ENCODE data around the gene CREG1.

The CREG1 gene

DNA sequence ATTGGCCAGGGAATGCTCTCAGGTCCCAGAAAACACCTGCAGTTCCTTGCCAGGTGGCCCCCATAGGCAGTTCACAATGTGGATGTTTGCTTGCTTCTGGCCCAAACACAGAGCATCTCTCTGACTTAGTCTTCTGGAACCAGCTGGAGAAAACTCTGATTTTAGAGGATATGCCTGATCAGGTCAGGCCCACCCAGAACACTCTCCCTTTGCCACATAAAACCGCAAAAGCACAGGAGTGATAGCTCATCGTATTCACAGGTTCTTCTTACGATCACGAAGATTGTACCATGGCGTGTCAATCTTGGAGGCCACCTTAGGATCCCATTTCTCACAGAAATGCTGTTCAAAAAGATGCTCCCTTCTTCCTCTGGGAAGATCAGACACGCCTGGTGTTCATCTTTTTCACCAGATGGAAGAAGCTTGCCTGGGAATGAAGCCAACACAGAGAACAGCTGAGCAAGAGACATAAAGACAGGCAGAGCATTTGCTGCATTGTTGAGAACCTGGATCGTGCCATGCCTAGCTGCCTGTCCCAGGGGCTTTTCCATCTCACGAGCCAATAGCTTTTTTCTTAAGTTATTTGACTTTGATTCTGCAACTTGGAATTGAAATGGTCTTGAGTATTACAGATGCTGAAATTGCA is 23.6 kb downstream of the CREG1 start:
- no peak for FAIRE-seq

GRCh38 chr1:167528057-167528728 is 25.4 kb downstream of the CREG1 start:
- no peak for FAIRE-seq

- no peak for FAIRE-seq
Measured at GRCh38 chr1:167526667-167527383, 26.7 kb downstream of the CREG1 start.

- no peak for FAIRE-seq
Measured at GRCh38 chr1:167524651-167525050, 28.9 kb downstream of the CREG1 start.

DNA sequence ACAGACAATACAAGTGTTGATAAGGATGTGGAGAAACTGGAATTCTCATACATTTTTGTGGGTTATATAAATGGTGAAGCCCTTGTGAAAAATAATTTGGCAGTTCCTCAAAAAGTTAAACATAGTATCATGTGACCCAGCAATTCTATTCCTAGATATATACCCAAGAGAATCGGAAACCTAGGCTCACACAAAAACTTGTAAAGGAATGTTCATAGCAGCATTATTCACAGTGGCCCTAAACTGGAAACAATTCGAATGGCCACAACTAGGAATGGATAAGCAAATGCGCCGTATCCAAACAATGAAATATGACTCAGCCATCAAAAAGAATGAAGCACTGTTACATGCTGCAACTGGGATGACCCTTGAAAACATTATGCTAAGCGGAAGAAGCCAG is 31.3 kb downstream of the CREG1 start:
- no peak for FAIRE-seq

GRCh38 chr1:167520711-167521206 is 32.8 kb downstream of the CREG1 start:
- FAIRE-seq = peak; percentile 77

GRCh38 chr1:167518331-167518700 is 35.2 kb downstream of the CREG1 start, which contains the start of gene CD247:
TSS of gene CD247 (minus strand) at chr1:167518529. CDS start at chr1:167518465, 64 bp downstream.
- FAIRE-seq = no peak

GRCh38 chr1:167517535-167518330 is 35.8 kb downstream of the CREG1 start:
- FAIRE-seq = no peak

- FAIRE-seq = no peak
Measured at GRCh38 chr1:167516404-167517388, 36.9 kb downstream of the CREG1 start.

DNA sequence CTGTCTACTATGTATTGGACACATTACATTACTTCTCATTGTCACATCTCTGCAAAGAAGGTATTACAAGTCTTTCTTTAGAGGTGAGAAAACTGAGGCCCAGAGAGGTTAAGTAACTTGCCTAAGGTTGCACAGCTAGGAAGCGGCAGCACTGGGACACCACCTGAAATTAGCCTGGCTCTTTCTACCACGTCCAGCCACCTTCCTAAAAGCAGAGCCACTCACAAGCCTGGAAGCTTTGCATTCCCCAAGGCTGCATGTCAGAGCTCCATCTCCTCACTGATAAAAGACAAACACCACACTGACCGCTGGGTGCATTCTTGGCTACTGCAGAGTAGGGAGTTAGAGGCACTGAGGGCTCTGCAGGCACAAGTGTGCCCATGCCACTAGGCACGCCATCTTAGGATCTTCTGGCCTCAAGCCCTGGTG is 37.7 kb downstream of the CREG1 start:
- FAIRE-seq = no peak

- no peak for FAIRE-seq
Measured at GRCh38 chr1:167515461-167515860, 38.1 kb downstream of the CREG1 start.

DNA sequence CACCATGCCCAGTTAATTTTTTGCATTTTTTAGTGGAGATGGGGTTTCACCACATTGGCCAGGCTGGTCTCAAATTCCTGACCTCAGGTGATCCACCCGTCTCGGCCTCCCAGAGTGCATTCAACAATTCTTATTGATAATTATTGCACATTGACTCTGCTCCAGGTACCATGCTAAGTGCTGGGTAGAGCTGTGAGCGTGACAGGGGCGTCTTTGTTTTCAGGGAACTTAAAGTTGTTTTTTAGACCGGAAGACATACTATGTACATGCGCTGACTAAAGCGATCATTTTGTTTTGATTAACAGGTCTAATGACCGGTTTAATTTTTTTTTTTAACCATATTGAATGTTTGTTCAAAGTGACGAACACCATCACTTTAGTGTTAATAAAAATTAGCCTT is 39.3 kb downstream of the CREG1 start:
- no peak for FAIRE-seq

GRCh38 chr1:167512046-167512654 is 41.4 kb downstream of the CREG1 start:
- FAIRE-seq = no peak

DNA sequence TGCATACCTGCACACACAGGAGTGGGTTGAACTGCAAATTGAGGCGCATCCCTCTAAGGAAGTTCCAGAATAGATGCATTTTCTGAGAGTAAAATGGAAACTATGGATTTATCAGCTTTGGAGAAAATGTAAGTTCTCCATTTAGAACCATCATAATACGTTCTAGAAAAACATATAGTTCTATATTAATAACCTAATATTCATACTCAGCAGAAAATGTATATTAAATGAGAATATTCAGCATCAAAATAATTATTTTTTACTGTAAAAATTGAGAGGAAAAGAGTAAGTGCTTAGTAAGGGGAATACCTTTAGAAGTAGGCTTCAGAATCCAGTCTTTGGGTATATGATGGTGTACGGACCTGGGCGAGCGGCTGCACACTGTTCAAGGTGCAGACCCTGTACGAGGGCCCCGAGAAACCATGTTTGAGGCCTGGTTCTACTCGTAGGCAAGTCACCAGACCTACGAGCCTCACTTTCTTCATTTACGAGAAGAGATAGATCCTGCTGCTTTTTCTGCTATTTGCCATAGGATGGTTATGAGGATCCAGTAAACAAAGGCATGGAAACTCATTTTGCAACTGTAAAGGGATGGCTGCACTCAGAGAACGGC is 42.1 kb downstream of the CREG1 start:
- FAIRE-seq = no peak

DNA sequence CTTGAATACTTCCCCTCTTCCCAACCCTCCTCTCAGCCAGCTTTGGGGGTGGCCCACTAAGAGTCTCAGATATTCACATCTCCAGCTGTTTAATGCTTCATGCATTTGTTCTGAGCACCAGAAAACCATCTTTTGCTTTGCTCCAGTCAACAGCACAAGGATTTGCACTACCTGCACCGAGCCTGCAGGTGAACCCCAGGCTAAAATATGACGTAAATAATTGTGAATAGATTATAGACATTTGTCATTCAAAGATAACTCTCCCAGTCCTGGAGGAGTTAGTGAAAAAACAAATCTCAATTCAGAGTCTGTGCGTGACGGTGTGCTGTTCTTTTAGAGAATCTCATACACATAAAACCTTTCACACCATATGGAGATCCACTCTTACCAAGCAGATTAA is 42.7 kb downstream of the CREG1 start:
- no peak for FAIRE-seq

DNA sequence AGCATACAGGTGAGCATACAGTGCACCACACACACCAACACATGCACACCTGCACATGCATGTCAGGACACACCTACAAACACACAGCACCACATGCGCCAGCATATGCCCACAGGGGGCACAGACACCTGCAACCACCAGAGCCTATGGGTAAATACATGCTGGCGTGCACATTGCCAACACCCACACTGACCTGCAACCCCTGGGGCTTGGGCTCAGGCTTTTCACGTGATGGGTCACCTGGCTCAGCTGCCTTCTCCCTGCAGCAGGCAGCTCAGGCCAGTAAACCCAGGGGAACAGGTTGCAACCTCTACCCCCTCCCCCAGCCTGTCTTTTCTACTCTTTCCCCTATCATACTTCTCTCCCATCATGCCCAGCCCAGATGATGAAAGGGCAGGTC is 43.3 kb downstream of the CREG1 start:
- FAIRE-seq = no peak

DNA sequence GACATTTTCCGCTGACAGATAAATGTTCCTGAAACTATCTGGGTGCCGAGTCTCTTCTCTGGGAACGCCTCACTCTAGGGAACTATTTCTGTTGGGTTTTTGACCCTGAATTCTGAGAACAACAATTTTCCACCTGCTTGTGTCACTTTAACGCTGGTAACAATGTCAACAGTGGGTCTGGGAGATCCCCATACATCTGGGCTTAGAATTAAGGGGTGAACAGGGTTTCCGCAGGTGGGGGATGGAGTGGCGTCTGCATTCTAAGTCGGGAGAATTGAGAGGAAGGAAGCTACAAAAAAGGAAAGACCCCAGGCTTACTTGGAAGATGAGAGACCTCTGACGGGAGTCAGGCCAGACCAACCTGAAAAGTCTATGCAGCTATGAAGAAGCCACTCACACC is 44.0 kb downstream of the CREG1 start:
- FAIRE-seq = no peak

- no peak for FAIRE-seq
Measured at GRCh38 chr1:167507719-167508118, 45.8 kb downstream of the CREG1 start.

DNA sequence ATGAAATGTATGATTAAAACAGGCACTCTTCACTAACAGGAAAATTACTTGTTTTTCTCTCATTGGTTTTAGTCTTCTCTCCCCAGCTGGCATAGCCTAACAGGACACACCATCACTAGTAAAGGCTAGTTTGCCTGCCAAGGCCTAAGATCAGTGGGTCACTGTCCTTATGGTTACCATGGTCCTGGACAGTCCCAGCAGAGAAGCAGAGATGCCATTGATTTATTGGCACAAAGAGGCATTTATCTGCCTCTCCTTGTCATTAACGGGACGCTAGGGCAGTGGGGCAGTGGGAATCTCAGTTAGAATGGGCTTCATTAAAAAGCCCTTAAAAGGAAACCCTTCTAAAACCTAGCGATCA is 49.1 kb downstream of the CREG1 start:
- FAIRE-seq = no peak

DNA sequence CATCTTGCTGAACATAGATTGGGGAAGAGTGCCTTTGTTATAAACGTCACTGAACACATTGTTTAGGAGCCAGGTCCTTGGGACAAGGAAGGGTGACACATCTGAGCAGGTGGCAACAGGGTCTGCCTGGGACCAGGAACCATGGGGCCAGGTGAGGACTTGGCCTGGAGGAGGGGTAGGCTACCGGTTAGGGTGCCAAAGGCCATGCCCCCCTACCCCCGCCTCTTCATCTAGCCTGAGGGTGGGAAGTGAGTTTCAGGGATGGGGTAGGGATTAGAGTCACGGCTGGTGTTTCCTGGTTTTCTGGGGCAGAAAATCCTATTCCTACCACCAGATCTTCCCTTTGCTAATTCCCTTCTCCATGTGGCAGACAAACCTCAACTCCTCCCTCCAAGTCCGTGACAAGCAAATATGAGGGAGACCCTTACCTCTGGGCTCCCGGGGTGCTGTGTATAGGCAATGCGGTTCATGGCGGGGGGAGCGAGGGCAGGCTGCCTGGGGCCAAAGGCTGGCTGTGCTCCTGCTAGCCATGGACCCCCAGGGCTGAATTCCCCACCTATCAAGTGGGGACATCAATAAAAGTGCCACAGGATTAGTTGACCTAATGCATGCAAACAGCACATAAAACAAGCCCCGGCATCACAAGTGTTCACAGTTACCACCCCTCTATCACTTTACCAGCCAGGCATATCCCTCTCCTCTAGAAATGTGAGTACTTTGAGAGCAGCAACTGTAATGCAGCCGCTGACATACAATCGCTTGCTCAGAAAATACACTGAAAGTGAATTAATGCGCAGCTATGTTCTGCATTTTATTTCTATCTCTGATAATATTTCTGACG is 49.7 kb downstream of the CREG1 start:
- FAIRE-seq = no peak
